BLaER1 treated with 17β-estradiol and CSF1 and Interleukin-3, amounts not matched to agents 10 nM and 100 nM (cell line): ENCODE results near the gene KIAA1549.

ENCODE experiments used
- H3K27ac ChIP-seq, 11 experiments: shearing (Covaris generic); formaldehyde crosslinking; 2 replicates each; pipeline ENCODE4 v1.8.1; 2022
- H3K27me3 ChIP-seq, 11 experiments: shearing (Covaris generic); formaldehyde crosslinking; 2 replicates each; pipeline ENCODE4 v1.8.1; 2022
- H3K36me3 ChIP-seq, 11 experiments: shearing (Covaris generic); formaldehyde crosslinking; 2 replicates each; pipeline ENCODE4 v1.8.1; 2022
- H3K4me1 ChIP-seq, 10 experiments: shearing (Covaris generic); formaldehyde crosslinking; 2 replicates each; pipeline ENCODE4 v1.8.1; 2022
- H3K4me2 ChIP-seq, 11 experiments: shearing (Covaris generic); formaldehyde crosslinking; 2 replicates each; pipeline ENCODE4 v1.8.1; 2022
- H3K4me3 ChIP-seq, 10 experiments: shearing (Covaris generic); formaldehyde crosslinking; 2 replicates each; pipeline ENCODE4 v1.8.1; 2022
- H3K9ac ChIP-seq, 11 experiments: shearing (Covaris generic); formaldehyde crosslinking; 2 replicates each; pipeline ENCODE4 v1.8.1; 2022
- H3K9me3 ChIP-seq, 11 experiments: shearing (Covaris generic); formaldehyde crosslinking; replicated peaks in 1 of 11; 2 replicates each; pipeline ENCODE4 v1.8.1; 2022
- H4K20me1 ChIP-seq, 11 experiments: shearing (Covaris generic); formaldehyde crosslinking; 2 replicates each; pipeline ENCODE4 v1.8.1; 2022
- Cebpa-rat ChIP-seq, 11 experiments: shearing (Covaris generic); IDR thresholded peaks; 2 replicates each; pipeline ENCODE4 v1.8.1; 2022

KIAA1549 gene

GRCh38 chr7:138890499-138891445 lies 90.4 kb downstream of the KIAA1549 start:
- Histone ChIP-seq H3K4me3 (no peak overlapping the region), H3K4me1 (peaks cover 0 to 5% (median 0%) of the 10 kb centered on the region in 10 experiments; a peak in 5 of 20 replicates), H3K4me2 (no peak overlapping the region), H3K27ac (no peak overlapping the region), H3K9me3 (no peaks in the 10 kb centered on the region), H3K27me3 (no peaks in the 10 kb centered on the region), H3K36me3 (peaks cover 0 to 54% (median 33%) of the 10 kb centered on the region in 11 experiments; a peak in 19 of 22 replicates), H4K20me1 (no peaks in the 10 kb centered on the region), H3K9ac (no peak overlapping the region)
- no peak for TF ChIP-seq Cebpa-rat (IDR thresholded peaks at IDR 0.05)

GRCh38 chr7:138889582-138890498 lies 91.3 kb downstream of the KIAA1549 start:
- no peak overlapping the region for H3K4me3 ChIP-seq
- H3K27ac ChIP-seq, result no peak overlapping the region
- H3K4me2 ChIP-seq, result no peak overlapping the region
- no peaks in the 10 kb centered on the region for H3K27me3 ChIP-seq
- peaks cover 0 to 47% (median 33%) of the 10 kb centered on the region in 11 experiments; a peak in 19 of 22 replicates for H3K36me3 ChIP-seq
- TF ChIP-seq Cebpa-rat (IDR thresholded peaks at IDR 0.05), result no peak
- H4K20me1 ChIP-seq, result no peaks in the 10 kb centered on the region
- peaks cover 0 to 5% (median 0%) of the 10 kb centered on the region in 10 experiments; a peak in 5 of 20 replicates for H3K4me1 ChIP-seq
- no peaks in the 10 kb centered on the region for H3K9me3 ChIP-seq
- no peak overlapping the region for H3K9ac ChIP-seq

GRCh38 chr7:138887872-138888656 lies 93.1 kb downstream of the KIAA1549 start:
- Histone ChIP-seq H3K4me3 (no peak overlapping the region), H3K9ac (no peak overlapping the region), H4K20me1 (no peaks in the 10 kb centered on the region), H3K27me3 (no peaks in the 10 kb centered on the region), H3K4me1 (peaks cover 0 to 5% (median 0%) of the 10 kb centered on the region in 10 experiments; a peak in 5 of 20 replicates), H3K9me3 (no peaks in the 10 kb centered on the region), H3K4me2 (no peak overlapping the region), H3K27ac (no peak overlapping the region), H3K36me3 (peaks cover 0 to 33% (median 15%) of the 10 kb centered on the region in 11 experiments; a peak in 16 of 22 replicates)
- no peak for TF ChIP-seq Cebpa-rat (IDR thresholded peaks at IDR 0.05)

DNA sequence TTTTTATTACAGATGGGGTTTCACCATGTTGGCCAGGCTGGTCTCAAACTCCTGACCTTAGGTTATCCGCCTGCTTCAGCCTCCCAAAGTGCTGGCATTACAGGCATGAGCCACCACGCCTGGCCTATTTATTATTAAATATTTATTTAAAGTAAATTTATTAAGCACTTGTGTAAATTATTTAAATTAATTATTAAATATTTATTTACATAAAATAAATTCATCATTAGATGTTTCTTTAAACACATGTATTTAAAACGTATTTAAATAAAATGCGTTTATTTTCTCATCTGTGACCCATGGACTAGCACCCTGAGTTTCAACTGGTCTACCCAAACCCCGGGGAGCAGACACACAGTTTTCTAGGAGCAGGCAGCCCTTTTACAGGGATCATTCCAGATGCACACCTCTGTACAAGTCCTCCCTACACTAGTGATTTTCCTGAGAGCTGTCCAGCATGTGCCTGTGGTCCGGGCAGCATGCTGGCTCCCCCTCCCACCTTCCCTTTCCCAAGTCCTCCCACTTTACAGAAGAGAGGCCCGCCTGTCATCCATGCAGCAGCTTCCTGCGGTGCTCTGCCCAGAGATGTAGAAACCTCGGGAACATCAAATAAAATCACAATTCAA lies 94.0 kb downstream of the KIAA1549 start:
- Histone ChIP-seq H3K4me2 (peak overlapping the region in 2 of 11 experiments; percentile 19 to 31; a peak in 2 of 22 replicates), H3K4me1 (peaks cover 0 to 7% (median under 1%) of the 10 kb centered on the region in 10 experiments; a peak in 6 of 20 replicates), H4K20me1 (no peaks in the 10 kb centered on the region), H3K27ac (peak overlapping the region in 3 of 11 experiments; percentile 13 to 29 (median 28); a peak in 2 of 22 replicates), H3K36me3 (peaks cover 0 to 33% (median 15%) of the 10 kb centered on the region in 11 experiments; a peak in 13 of 22 replicates), H3K4me3 (no peak overlapping the region), H3K9me3 (no peaks in the 10 kb centered on the region), H3K9ac (no peak overlapping the region), H3K27me3 (no peaks in the 10 kb centered on the region)
- TF ChIP-seq Cebpa-rat (IDR thresholded peaks at IDR 0.05), result no peak

DNA sequence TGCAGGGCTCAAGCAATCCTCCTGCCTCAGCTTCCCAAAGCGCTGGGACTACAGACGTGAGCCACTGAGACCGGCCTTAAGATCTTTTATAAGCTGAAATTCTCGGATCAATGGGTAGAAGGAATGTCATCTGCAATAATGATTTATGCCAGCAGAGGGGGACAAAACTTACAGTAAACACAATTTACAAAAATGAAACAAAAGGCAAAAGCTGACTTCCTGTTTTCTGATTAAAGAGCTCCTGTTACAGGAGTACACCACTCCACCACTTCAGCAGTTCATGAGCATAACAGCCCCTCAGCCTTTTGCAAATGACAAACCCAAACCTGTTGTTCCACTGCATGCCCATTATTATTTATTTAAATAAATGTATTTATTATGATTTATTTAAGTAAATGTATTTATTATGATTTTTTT lies 94.7 kb downstream of the KIAA1549 start:
- Histone ChIP-seq H3K4me1 (peaks cover 0 to 10% (median 5%) of the 10 kb centered on the region in 10 experiments; a peak in 9 of 20 replicates), H3K4me2 (peak overlapping the region in 2 of 11 experiments; percentile 19 to 31; a peak in 2 of 22 replicates), H3K9me3 (no peaks in the 10 kb centered on the region), H3K36me3 (peaks cover 0 to 27% (median 14%) of the 10 kb centered on the region in 11 experiments; a peak in 15 of 22 replicates), H3K27me3 (no peaks in the 10 kb centered on the region), H3K4me3 (no peak overlapping the region), H3K27ac (peak overlapping the region in 3 of 11 experiments; percentile 13 to 29 (median 28); a peak in 2 of 22 replicates), H4K20me1 (no peaks in the 10 kb centered on the region), H3K9ac (0 out of 22 replicates have a peak overlapping the region, but pooled peaks of 1 of the 11 experiments have one; percentile 22)
- TF ChIP-seq Cebpa-rat (IDR thresholded peaks at IDR 0.05), result no peak

- Histone ChIP-seq H3K27me3 (no peaks in the 10 kb centered on the region), H3K4me1 (peaks cover 0 to 10% (median 5%) of the 10 kb centered on the region in 10 experiments; a peak in 9 of 20 replicates), H3K9ac (no peak overlapping the region), H3K9me3 (no peaks in the 10 kb centered on the region), H3K36me3 (peaks cover 8 to 27% (median 9%) of the 10 kb centered on the region in 11 experiments; a peak in 18 of 22 replicates), H3K4me3 (no peak overlapping the region), H3K4me2 (no peak overlapping the region), H4K20me1 (no peaks in the 10 kb centered on the region), H3K27ac (no peak overlapping the region)
- TF ChIP-seq Cebpa-rat (IDR thresholded peaks at IDR 0.05), result no peak
These were observed 95.6 kb downstream of the KIAA1549 start for GRCh38 chr7:138885383-138886147.

DNA sequence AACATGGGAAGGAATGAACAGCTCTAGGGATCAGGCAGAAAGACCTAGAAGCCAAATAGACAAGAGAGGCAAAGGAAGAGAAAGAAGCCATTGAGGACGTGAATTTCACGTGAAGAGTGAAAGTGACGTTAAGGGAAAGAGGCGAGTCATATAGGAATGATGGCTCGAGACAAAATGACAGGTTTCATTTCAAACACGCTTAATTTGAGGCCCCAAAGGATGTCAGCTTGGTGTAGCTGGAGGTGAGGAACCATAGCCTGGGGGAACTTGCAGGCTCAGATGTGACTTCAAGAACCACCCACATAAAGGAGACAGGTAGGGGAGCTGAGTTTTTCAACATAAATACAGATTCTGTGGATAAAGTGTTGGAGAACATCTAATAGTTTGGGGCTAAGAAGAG lies 98.9 kb downstream of the KIAA1549 start:
- H3K36me3 ChIP-seq, result peaks cover 14 to 49% (median 36%) of the 10 kb centered on the region in 11 experiments; a peak in 21 of 22 replicates
- no peak overlapping the region for H3K9ac ChIP-seq
- H4K20me1 ChIP-seq, result no peaks in the 10 kb centered on the region
- TF ChIP-seq Cebpa-rat (IDR thresholded peaks at IDR 0.05), result no peak
- H3K4me2 ChIP-seq, result peak overlapping the region in 2 of 11 experiments; percentile 3 to 17; a peak in 1 of 22 replicates
- H3K27ac ChIP-seq, result no peak overlapping the region
- H3K9me3 ChIP-seq, result no peaks in the 10 kb centered on the region
- no peaks in the 10 kb centered on the region for H3K27me3 ChIP-seq
- H3K4me3 ChIP-seq, result no peak overlapping the region
- peaks cover 0 to 10% (median 5%) of the 10 kb centered on the region in 10 experiments; a peak in 9 of 20 replicates for H3K4me1 ChIP-seq
